T-helper 1 cell treated with Interleukin-12 subunit alpha and Interleukin-12 subunit beta and Interleukin-4 antibody, amounts not matched to agents 30 ng/mL and 1 ng/mL, for 36 hours (primary cell): Measurements from ENCODE around the gene CLASP2. TPM values are rescaled to one million over a fixed set of nuclear protein-coding genes. Genes with fewer than 3 reads are reported as not detected.
"Not testable (repeated sequence)": the region's sequence is repeated elsewhere in the genome, so short reads cannot be mapped to it uniquely, and the experiment has no call there.

Source experiments
- intact Hi-C: fragments of 100-400 bp; cut with micrococcal nuclease; formaldehyde crosslinking; loops from one replicate; pipeline ENCODE4 v1.15.1; 2024
- total RNA-seq: library from RNA; stranded (reverse); gene quantifications from 2 replicates; pipeline ENCODE4 v1.2.3, GENCODE V29; 2022

Gene CLASP2
- total RNA-seq = 50.0 and 56.8 TPM in 2 replicates

DNA sequence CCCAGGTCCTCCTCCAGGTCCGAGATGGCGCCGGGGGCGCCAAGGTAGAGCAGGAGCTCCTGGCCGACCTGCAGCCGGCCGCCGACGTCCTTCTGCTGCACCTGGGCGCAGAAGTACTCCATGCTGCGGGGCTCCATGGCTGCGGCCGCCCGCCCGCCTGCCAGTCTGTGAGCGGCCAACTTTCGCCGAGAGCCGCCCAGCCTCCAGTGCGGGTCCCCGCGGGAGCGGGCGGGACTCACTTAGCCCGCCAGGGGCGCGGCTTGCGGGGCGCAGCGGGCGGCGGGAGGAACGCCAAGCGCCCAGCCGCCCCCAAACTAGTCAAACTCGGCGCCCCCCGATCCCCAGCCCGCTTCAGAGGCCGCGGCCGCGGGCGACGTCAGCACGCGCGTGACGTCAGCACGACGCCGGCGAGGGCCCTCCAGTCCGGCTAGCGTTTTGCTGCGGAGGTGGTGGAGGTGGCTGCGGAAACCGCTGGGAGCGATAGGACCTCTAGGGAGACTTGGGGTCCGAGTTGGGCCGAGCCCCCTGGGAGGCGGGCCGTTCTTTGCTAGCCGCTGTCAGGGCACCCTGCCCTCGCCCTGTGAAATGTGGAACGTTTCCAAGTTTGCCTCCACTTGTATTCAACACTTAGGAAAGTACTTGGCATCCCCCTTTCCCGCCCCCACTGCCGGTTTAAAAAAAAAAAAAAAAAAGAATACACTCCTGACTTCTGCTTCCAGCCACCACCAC, at the start of gene CLASP2:
Gene CLASP2 (minus strand): TSS at position 389 of the 729 bp plus-strand sequence. CDS start 252 bp downstream, at position 137.
- intact Hi-C loops = loop anchor here (1.0 to 10.0 kb wide), 13 partner anchors 59 to 1613 kb away; partner anchors contain the start of genes CNOT10, CRTAP, GPD1L and PDCD6IP

DNA sequence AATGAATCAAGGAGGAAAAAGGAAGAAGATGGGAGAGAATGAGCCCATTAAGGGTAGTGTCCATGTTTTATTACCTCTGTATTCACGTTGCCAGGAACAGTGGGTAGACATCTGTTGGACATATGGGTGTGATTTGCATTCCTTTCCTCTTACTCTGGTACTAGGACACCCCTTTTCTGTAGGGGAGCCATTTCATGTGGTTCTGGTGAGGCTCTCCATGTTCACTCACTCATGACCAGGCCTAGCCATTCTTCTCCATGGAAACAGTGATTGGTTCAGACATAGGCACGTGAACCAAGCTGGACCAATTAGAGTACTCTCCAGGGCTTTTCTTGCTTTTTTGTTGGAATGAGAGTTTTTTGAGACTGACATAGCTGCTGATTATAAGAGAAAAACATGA, 40.8 kb upstream of the CLASP2 start:
- intact Hi-C loops = no loop called here

DNA sequence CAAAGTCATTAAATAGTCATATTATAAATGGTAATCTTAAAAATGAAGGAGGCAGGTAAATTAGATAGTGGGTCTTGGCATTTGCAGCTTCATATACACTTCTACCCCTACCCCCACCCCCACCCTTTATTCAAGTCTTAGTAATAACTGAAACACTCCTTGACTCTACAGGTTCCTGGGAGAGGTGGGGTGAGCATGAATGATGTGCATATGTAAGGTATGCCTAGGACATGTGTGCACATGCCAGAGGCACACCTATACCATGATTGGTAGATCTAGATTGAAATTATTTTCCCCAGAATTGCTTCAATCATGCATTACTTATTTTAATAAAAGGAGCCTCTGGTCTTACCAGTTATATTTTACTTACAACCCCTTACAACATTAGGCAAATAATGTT, 40.2 kb upstream of the CLASP2 start:
- intact Hi-C loops = no loop called here

DNA sequence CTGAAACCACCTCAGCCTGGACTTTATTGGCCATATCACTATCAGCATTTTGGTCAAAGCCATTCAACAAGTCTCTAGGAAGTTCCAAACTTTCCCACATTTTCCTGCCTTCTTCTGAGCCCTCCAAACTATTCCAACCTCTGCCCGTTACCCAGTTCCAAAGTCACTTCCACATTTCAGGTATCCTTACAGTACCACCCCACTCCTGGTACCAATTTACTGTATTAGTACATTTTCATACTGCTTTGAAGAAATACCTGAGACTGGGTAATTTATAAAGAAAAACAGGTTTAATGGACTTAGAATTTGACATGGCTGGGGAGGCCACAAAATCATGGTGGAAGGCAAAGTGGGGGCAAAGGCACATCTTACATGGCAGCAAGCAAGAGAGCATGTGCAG, 36.3 kb upstream of the CLASP2 start:
- intact Hi-C loops = not testable (repeated sequence)

DNA sequence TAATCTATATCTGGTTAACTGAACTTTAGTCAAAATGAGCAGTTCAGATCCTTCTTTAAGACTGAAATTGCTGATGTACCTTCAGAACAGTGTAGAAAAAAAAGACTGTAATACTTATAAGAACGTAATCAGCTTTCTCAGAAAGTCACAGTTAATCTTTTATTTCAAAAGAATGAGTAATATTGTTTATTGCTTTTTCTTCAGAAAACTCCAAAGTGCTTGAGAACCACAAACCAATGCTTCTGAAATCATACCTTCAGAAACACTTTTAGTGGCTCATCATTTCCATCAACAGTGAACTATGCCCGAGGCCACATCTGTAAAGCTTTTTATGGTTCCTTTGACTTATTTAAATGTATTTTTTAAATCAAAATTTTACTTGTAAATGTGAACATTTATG, 33.3 kb upstream of the CLASP2 start:
- intact Hi-C loops = no loop called here

DNA sequence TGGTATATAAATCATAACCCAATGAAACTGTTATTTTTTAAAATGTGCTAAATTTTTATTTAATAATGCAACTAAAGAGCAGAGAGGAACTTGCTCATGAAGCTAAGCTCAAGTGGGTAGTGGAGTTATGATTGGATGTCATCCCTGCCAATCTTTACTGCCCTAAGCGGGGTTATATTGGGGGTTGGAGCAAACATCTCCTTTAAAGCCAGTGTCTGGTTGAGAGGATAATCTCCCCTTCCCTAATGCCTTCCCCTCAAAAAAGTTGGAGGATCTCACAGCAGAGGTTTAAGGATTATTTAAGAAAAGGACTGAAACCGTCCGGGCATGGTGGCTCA, 32.1 kb upstream of the CLASP2 start:
- intact Hi-C loops = no loop called here

DNA sequence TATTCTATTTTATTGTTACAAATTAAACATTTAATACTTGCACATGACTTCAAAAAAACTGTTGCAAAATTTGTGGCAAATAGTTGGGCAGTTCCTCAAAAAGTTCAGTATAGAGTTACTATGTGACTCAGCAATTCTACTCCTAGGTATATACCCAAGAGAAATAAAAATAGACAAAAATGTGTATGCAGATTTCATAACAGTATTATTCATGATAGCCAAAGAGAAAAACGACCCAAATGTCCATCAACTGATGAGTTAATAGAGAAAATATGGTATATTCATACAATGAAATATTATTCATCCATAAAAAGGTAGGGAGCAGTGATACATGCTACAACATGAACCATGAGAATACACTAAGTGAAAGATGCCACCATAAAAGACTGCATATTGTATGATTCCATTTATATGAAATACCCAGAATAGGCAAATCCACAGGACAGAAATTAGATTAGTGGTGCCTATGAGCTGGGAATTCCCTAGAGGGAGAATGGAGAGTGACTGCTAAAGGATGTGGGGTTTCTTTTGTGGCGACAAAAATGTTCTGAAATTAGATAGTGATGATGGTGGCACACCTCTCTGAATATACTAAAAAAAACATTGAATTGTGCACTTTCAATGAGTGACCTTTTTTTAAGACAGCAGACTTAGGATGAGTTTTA, 31.6 kb upstream of the CLASP2 start:
- intact Hi-C loops = no loop called here

DNA sequence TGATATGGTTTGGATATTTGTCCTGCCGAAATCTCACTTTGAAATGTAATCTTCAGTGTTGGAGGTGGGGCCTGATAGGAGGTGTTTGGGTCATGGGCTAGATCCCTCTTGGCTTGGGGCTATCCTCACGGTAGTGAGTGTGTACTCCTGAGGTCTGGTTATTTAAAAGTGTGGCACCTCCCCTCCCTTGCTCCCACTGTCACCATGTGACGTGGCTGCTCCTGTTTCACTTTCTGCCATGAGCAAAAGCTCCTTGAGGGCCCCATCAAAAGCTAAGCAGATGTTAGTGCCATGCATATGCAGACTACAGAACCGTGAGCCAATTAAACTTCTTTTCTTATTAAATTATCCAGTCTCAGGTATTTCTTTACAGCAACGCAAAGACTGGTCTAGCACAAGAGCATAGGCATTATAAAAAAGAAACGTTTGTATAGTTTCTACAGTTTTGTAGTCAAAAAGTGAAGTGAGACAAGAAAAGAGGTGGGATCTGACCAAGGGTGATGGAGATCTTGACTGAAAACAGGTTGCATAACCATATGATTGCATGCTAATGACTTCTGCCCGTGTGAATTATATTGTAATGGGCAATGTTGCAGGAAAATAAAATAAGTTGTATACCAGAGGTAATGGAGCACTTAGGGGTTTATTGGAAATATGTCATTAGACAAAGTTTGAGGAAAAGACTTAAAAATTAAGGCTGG, 28.5 kb upstream of the CLASP2 start:
- intact Hi-C loops = no loop called here

DNA sequence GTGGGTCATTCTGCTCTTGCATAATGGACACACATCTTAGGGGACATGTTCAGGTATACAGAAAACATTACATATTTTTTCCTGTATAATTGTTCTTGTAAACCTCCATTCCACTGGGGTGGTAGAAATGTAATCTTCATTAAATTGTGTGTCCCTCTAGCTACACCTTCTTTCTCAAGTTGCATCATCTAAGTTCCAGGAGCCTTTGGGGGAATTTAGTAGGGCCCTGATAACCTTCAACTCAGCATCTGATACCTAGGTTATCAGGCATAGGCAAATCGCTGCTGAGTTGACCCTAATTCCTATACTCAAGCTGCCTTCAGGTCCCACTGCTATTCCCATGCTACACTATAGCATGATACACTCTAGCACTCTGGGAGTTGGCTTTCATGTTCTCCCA, 19.1 kb upstream of the CLASP2 start:
- intact Hi-C loops = no loop called here

DNA sequence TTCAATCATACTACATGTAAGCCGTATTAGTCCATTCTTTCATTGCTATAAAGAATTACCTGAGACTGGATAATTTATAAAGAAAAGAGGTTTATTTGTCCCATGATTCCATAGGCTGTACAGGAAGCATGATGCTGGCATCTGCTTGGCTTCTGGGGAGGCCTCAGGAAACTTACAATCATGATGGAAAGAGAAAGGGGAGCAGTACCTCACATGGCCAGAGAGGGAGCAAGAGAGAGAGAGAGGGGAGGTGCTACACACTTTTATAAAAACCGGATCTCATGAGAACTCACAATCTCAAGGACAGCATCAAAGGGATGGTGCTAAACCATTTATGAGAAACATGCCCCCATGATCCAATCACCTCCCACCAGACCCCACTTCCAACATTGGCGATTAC, 14.3 kb upstream of the CLASP2 start:
- intact Hi-C loops = no loop called here

DNA sequence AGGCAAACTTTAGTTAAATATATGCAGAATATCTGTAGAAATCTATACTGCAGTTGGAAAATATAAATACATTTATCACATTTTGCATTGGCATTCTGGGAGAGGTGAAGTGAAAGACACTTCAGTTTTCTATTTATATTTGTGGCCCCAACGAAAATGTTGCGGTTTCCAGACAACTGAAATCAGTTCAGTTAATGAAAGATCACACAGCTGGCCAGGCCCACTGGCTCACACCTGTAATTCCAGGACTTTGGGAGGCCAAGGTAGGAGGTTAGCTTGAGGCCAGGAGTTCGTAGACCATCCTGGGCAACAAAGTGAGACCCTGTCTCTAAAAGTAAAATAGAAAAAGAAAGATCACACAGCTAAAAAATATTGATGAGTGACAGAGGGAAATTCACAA, 11.9 kb upstream of the CLASP2 start:
- intact Hi-C loops = no loop called here

DNA sequence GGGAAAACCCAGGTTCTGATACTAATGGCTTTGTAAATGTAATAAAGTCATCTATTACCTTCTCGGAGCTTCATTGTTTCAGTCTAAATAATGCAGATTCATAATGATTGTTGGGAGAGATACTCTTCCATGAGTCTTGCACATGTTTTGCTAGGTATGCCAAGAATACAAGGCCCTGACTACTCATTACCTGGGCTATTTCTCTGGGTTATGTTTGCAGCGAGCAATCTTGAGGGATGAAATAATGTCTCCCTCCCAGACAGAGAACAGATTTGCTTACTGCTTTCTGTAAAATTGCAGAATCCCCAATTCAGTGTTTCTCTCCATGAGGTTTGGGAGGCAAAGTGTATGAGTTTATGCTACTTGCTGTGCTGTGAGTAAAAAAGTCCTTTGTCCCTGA, 6.2 kb upstream of the CLASP2 start:
- intact Hi-C loops = no loop called here

DNA sequence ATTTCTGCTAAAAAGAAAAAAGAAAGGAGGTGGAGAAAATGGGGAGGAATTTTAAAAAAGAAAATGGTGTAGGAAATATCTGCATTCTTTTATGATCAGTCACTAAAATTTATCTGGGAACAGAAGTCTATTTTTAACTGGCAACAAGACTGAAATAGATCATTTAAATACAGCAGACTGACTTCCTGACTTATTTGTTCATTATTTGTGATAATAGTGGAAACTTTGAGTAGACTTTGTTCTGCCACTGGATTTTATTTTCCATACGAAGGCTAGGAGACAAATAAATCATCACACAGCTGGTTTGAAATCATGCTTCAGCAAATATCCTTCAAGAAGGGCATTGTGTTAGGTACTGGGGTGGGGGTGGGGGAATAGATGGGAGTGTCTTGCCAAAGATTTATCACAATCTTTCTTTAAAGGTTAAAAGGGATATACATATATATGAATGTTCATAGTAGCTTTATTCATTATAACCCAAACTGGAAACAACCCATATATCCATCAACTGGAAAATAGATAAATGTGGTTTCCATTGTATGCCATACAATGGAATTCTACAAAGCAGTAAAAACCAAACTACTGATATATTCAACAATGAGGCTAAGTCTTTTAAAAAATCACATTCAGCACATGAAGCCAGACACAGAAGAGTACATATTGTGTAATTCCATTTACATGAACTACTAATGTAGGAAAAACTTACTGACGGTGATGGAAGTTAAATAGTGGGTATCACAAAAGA, 4.7 kb upstream of the CLASP2 start:
- intact Hi-C loops = no loop called here

DNA sequence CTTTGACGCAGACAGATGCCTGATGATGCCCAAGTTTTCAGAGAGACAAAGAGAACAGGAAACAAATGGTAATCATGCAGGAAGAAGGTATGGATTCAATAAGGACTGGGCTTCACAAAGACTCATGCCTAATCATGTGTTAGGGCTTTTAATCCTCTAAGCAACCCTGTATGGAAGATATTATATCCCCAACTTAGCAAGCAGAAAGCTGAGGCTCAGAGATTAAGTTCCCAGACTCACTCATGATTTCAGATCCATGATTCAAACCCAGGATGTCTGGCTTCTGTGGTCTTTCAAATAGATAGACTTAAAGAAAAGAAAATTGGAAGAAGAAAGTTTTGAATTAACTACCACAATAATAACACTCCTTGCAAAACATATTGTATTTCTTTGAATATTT, 4.1 kb upstream of the CLASP2 start:
- intact Hi-C loops = no loop called here

DNA sequence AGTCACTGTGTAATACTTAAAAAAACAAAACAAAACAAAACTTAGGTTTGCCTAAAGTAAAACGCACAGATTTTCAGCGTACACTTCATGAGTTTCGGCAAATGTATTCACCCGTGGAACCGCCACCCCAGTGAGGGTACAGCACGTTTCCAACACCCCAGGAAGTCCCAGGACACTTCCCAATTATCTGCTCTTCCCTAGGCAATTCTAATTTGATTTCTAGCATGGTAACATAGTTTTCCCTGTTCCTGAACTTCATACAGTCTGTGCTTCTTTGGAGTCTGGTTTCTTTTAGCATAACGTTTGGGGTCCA, 497 bp upstream of the CLASP2 start:
- intact Hi-C loops = loop anchor here (1.0 to 10.0 kb wide), 9 partner anchors 69 to 1614 kb away; partner anchors contain the start of genes CNOT10, CRTAP, GPD1L and PDCD6IP

DNA sequence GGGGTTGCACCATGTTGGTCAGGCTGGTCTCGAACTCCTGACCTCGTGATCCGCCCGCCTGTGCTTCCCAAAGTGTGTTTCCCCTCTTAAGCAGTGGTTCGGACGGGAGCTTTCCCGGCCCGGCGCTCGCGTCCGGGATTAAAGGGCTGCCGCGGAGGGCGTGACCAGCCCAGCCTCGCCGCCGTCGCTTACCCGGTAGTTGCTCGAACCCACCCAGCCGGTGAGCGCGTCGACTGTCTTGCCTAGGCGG, 513 bp downstream of the CLASP2 start:
- intact Hi-C loops = loop anchor here (1.0 to 10.0 kb wide), 8 partner anchors 59 to 1613 kb away; partner anchors contain the start of genes CNOT10 and GPD1L

DNA sequence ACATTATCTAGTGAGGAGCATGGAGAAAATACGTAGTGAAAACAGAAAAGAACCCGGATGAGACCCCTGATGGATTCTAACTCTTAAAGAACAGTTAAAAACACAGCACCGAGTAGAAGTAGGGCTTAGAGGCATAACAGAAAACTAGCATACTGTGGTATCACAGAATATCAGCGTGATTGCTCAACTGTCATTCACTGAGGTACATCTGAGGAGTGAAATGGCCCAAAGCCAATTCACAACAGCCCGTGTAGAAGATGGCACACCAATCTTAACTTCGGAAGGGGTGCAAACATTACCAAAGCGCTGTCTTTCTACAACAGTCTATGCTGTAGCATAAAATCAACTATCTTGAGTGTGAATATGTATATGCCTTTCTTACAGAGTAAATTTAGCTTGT, 1.8 kb downstream of the CLASP2 start:
- intact Hi-C loops = loop anchor here (2.0 to 10.0 kb wide), 7 partner anchors 57 to 1611 kb away; partner anchors contain the start of genes CNOT10 and GPD1L

DNA sequence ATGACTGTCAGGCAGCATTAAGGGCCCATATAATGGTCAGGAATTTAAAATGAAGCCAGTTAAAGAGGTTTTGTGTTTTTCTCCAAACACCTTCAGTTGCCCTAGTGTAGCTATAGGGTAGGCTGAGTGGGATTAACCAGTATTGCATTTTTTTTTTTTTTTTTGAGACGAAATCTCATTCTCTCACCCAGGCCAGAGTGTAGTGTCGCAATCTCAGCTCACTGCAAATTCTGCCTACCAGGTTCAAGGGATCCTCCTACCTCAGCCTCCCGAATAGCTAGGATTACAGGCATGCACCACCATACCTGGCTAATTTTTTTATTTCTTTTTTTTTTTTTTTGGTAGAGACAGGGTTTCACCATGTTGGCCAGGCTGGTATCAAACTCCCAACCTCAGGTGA, 7.0 kb downstream of the CLASP2 start:
- intact Hi-C loops = loop anchor here (10.0 kb wide), 1 partner anchor 1606 kb away; the partner anchor contains the start of gene GPD1L

DNA sequence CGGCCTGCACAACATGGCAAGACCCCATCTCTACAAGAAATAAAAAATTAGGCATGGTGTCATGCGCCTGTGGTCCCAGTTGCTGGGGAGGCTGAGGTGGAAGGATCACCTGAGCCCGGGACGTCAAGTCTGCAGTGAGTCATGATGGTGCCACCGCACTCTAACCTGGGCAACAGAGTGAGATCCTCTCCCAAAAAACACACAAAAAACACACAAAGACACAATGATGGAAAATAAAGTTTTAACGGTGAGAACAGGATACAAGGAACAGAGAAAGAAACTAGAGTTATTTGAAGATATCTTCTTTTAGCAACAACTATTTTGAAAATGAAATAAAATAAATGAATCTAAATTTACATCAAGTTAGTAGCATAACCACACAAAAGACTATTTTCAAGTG, 12.0 kb downstream of the CLASP2 start:
- intact Hi-C loops = no loop called here

DNA sequence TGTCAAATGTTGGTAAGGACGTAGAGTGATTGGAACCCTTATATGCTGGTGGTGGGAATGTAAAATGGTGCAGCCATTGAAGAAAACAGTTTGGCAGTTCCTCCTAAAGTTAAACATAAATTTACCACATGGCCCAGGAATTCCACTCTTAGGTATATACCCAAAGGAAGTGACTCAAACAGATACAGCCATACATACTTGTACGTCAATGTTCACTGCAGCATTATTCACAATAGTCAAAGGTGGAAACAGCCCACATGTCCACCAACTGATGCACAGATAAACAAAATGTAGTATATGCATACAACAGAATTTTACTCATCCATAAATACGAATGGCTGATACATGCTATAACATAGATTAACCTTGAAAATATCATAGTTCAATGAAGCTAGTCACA, 13.2 kb downstream of the CLASP2 start:
- intact Hi-C loops = no loop called here

DNA sequence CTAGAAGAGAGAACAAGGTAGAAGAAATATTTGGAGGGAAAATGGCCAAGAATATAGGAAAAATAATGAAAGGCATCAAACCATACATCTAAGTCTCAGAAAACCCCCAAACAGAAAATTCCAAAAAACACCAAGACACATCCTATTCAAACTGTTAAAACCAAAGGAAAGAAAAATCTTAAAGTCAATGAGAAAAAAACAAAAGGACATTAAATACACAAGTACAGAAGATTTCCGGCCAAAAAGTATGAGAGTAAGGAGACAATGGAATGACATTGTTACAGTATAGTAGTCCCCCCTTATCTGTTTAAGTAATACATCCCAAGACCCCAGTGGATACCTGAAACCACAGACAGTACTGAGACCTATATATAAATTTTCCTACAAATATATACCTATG, 18.8 kb downstream of the CLASP2 start:
- intact Hi-C loops = no loop called here

DNA sequence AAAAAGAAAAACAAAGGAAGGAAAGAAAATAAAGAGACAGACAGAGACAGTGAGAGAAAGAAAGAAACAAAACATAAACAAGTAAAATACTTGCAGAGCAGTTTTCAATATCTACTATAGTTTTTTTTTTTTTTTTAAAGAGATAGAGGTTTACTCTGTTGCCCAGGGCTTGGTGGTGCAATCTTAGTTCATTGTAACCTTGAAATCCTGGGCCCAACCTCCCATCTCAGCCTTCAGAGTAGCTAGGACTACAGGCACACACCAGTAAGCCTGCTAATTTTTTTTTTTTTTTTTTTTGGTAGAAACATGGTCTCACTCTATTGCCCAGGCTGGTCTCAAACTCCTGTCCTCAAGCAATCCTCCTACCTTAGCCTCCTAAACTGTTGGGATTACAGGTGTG, 23.1 kb downstream of the CLASP2 start:
- intact Hi-C loops = no loop called here
